Body of pancreas (tissue), 4 donors: ENCODE data around the gene ZCCHC2.

Experiments
- CTCF ChIP-seq, 7 experiments: fragments of 450-650 bp in 4 of 7; fragments of 200-600 bp in 3 of 7; sonication (generic) in 3 of 7; IDR thresholded peaks; one replicate each; pipeline ENCODE4 v1.5.1; 2016 to 2019; ENCODE audit warnings: antibody characterized with exemption in 7 of 7
- POLR2A ChIP-seq, 3 donors: fragments of 450-650 bp; IDR thresholded peaks; one replicate each; pipeline ENCODE4 v1.6.1; 2016; ENCODE audit warnings: antibody characterized with exemption in 3 of 3, mild to moderate bottlenecking in 2 of 3

- TF ChIP-seq POLR2A (IDR thresholded peaks at IDR 0.05) (no peak), CTCF (IDR thresholded peaks at IDR 0.05) (no peak)
Measured at GRCh38 chr18:62616331-62616805, 93.5 kb downstream of the ZCCHC2 start.
